ENCODE measurements around the gene SLCO4A1. TPM values are rescaled to one million over a fixed set of nuclear protein-coding genes. Genes with fewer than 3 reads are reported as not detected.

The SLCO4A1 gene
- total RNA-seq, 1 donor from 2014 or later: 26.5 TPM

GRCh38 chr20:62684981-62685380, 42.7 kb downstream of the SLCO4A1 start:
- no peak overlapping the region for H3K27ac Mint-ChIP-seq (ENCODE audit: unreplicated experiment)
- H3K9me3 Mint-ChIP-seq (ENCODE audit: unreplicated experiment): peaks cover 8% of the 10 kb centered on the region
- peaks cover 18% of the 10 kb centered on the region for H3K36me3 Mint-ChIP-seq (ENCODE audit: unreplicated experiment)
- DNase-seq: no peak
- H3K4me1 Mint-ChIP-seq (ENCODE audit: low read depth, unreplicated experiment): peaks cover 29% of the 10 kb centered on the region
- peaks cover 6% of the 10 kb centered on the region for H3K27me3 Mint-ChIP-seq (ENCODE audit: unreplicated experiment)
- TF ChIP-seq CTCF (IDR thresholded peaks at IDR 0.05; ENCODE audit: partially characterized antibody, unreplicated experiment): no peak
- H3K4me3 Mint-ChIP-seq (ENCODE audit: unreplicated experiment): no peak overlapping the region

GRCh38 chr20:62685781-62686555, 43.7 kb downstream of the SLCO4A1 start:
- H3K4me3 Mint-ChIP-seq (ENCODE audit: unreplicated experiment): peak overlapping the region; percentile 69
- H3K27ac Mint-ChIP-seq (ENCODE audit: unreplicated experiment): peak overlapping the region; percentile 93
- peaks cover 8% of the 10 kb centered on the region for H3K36me3 Mint-ChIP-seq (ENCODE audit: unreplicated experiment)
- TF ChIP-seq CTCF (IDR thresholded peaks at IDR 0.05; ENCODE audit: partially characterized antibody, unreplicated experiment): no peak
- H3K4me1 Mint-ChIP-seq (ENCODE audit: low read depth, unreplicated experiment): peaks cover 36% of the 10 kb centered on the region
- DNase-seq: peak; percentile 60
- peaks cover 10% of the 10 kb centered on the region for H3K27me3 Mint-ChIP-seq (ENCODE audit: unreplicated experiment)
- peaks cover 7% of the 10 kb centered on the region for H3K9me3 Mint-ChIP-seq (ENCODE audit: unreplicated experiment)

- Mint-ChIP-seq H3K9me3 (ENCODE audit: unreplicated experiment) (peaks cover 5% of the 10 kb centered on the region), H3K27me3 (ENCODE audit: unreplicated experiment) (peaks cover 9% of the 10 kb centered on the region), H3K36me3 (ENCODE audit: unreplicated experiment) (no peaks in the 10 kb centered on the region), H3K4me3 (ENCODE audit: unreplicated experiment) (peak overlapping the region; percentile 5), H3K4me1 (ENCODE audit: low read depth, unreplicated experiment) (peaks cover 39% of the 10 kb centered on the region), H3K27ac (ENCODE audit: unreplicated experiment) (no peak overlapping the region)
- no peak for TF ChIP-seq CTCF (IDR thresholded peaks at IDR 0.05; ENCODE audit: partially characterized antibody, unreplicated experiment)
- no peak for DNase-seq
Measured at GRCh38 chr20:62686869-62687830, 44.8 kb downstream of the SLCO4A1 start.

GRCh38 chr20:62688083-62688482, 45.8 kb downstream of the SLCO4A1 start:
- Mint-ChIP-seq H3K27ac (ENCODE audit: unreplicated experiment) (no peak overlapping the region), H3K36me3 (ENCODE audit: unreplicated experiment) (no peaks in the 10 kb centered on the region), H3K4me1 (ENCODE audit: low read depth, unreplicated experiment) (peaks cover 37% of the 10 kb centered on the region), H3K27me3 (ENCODE audit: unreplicated experiment) (peaks cover 7% of the 10 kb centered on the region), H3K4me3 (ENCODE audit: unreplicated experiment) (peak overlapping the region; percentile 20), H3K9me3 (ENCODE audit: unreplicated experiment) (peaks cover 5% of the 10 kb centered on the region)
- TF ChIP-seq CTCF (IDR thresholded peaks at IDR 0.05; ENCODE audit: partially characterized antibody, unreplicated experiment): no peak
- DNase-seq: no peak

All from glutamatergic neuron (in vitro differentiated cells).